Esophagus squamous epithelium (tissue), 5 donors: ENCODE data around the gene EYS. TPM values are rescaled to one million over a fixed set of nuclear protein-coding genes. Genes with fewer than 3 reads are reported as not detected.

ENCODE experiments used
- DNase-seq: peaks from one replicate; lab custom pipeline; 2025; lab: John Stamatoyannopoulos, UW
- H3K27ac ChIP-seq, 4 donors: fragments of 200-600 bp; sonication (generic); one replicate each; pipeline ENCODE4 v1.5.1; 2016 to 2019; ENCODE audit warnings: mild to moderate bottlenecking in 1 of 4
- H3K27me3 ChIP-seq, 4 donors: fragments of 200-600 bp; sonication (generic); 1 replicate in 3 of 4; 2 replicates in 1 of 4; pipeline versions ENCODE4 v1.5.1 to v1.6.0; 2017 to 2021; ENCODE audit warnings: antibody characterized with exemption in 1 of 4
- H3K36me3 ChIP-seq, 3 donors: fragments of 200-600 bp; sonication (generic); one replicate each; pipeline ENCODE4 v1.5.1; 2016 to 2019
- H3K4me1 ChIP-seq, 3 donors: fragments of 200-600 bp; sonication (generic); one replicate each; pipeline ENCODE4 v1.5.1; 2017 to 2019
- H3K4me3 ChIP-seq, 4 donors: fragments of 200-600 bp; sonication (generic); 1 replicate in 3 of 4; 2 replicates in 1 of 4; pipeline ENCODE4 v1.5.1; 2016 to 2019; ENCODE audit warnings: mild to moderate bottlenecking in 2 of 4, moderate library complexity in 1 of 4
- H3K9me3 ChIP-seq, 3 donors: fragments of 200-600 bp; sonication (generic); one replicate each; pipeline ENCODE4 v1.5.1; 2016 to 2019
- POLR2A ChIP-seq, 4 donors: fragments of 450-650 bp; IDR thresholded peaks; one replicate each; pipeline ENCODE4 v1.6.1; 2017; ENCODE audit warnings: antibody characterized with exemption in 4 of 4, mild to moderate bottlenecking in 4 of 4, moderate library complexity in 3 of 4
- WGBS, 2 donors: methylation state at CpG; one replicate each; pipeline ENCODE4 v1.1.5; 2018; 5-methylcytosine and 5-hydroxymethylcytosine counted together
- intact Hi-C: fragments of 100-400 bp; cut with DNase I; formaldehyde crosslinking; loops from one replicate; pipeline ENCODE4 v1.15.0; 2022
- total RNA-seq, 4 donors: library from RNA; depleted of rRNA; stranded (reverse); fragments of >200 nt; gene quantifications; one replicate each; pipeline ENCODE4 v1.1.0, GENCODE V29; 2016
- TF ChIP-seq, protein P1 (sequence below), 6 experiments: fragments of 450-650 bp in 4 of 6; fragments of 200-600 bp in 2 of 6; sonication (generic) in 2 of 6; IDR thresholded peaks; one replicate each; pipeline ENCODE4 v1.5.1; 2016 to 2019; ENCODE audit warnings: antibody characterized with exemption in 6 of 6, mild to moderate bottlenecking in 4 of 6, moderate library complexity in 4 of 6
- donor health status: DM: yes; HTN: yes; CAD: no.

The EYS gene
- total RNA-seq, 4 donors from 2014 or later = 0.87 TPM; not detected in 3

- Histone ChIP-seq H3K4me1 (no peaks in the 10 kb centered on the region), H3K36me3 (no peaks in the 10 kb centered on the region), H3K9me3 (no peaks in the 10 kb centered on the region), H3K4me3 (no peak overlapping the region), H3K27me3 (no peaks in the 10 kb centered on the region), H3K27ac (no peak overlapping the region)
- intact Hi-C loops = no loop called here
- WGBS, 2 donors = 74 to 80% methylated on average over 2 of the region's 2 CpGs
- no peak for DNase-seq
- TF ChIP-seq, protein P1, sequence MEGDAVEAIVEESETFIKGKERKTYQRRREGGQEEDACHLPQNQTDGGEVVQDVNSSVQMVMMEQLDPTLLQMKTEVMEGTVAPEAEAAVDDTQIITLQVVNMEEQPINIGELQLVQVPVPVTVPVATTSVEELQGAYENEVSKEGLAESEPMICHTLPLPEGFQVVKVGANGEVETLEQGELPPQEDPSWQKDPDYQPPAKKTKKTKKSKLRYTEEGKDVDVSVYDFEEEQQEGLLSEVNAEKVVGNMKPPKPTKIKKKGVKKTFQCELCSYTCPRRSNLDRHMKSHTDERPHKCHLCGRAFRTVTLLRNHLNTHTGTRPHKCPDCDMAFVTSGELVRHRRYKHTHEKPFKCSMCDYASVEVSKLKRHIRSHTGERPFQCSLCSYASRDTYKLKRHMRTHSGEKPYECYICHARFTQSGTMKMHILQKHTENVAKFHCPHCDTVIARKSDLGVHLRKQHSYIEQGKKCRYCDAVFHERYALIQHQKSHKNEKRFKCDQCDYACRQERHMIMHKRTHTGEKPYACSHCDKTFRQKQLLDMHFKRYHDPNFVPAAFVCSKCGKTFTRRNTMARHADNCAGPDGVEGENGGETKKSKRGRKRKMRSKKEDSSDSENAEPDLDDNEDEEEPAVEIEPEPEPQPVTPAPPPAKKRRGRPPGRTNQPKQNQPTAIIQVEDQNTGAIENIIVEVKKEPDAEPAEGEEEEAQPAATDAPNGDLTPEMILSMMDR (IDR thresholded peaks at IDR 0.05) = no peak
- TF ChIP-seq POLR2A (IDR thresholded peaks at IDR 0.05) = no peak
Observed at GRCh38 chr6:64497634-64498033, 1209.4 kb downstream of the EYS start.

DNA sequence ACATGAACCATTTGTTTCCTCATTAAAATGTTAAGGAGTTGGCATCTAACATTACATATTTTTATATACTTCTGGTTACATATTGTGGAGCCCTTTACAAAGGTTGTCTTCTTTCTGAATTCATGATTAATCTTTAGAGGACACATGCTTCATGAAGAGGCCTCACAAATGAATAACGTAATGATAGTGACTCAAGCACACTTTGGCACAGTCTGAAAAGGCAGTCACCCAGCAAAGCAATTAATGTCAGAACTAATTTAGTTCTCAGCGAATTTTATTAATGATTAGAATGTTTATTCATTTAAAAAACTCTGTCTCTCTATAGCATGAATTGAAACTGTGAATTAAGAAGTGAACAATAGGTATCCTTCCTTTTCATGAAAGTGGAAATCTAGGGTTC lies 1217.3 kb downstream of the EYS start:
- TF ChIP-seq POLR2A (IDR thresholded peaks at IDR 0.05) = no peak
- TF ChIP-seq, protein P1 (IDR thresholded peaks at IDR 0.05) = no peak
- Histone ChIP-seq H3K36me3 (no peaks in the 10 kb centered on the region), H3K27ac (no peak overlapping the region), H3K4me1 (no peaks in the 10 kb centered on the region), H3K9me3 (no peaks in the 10 kb centered on the region), H3K27me3 (no peaks in the 10 kb centered on the region), H3K4me3 (no peak overlapping the region)
- 32 to 33% methylated on average over 2 of the region's 2 CpGs for WGBS, 2 donors
- intact Hi-C loops = no loop called here
- no peak for DNase-seq

- no peak for TF ChIP-seq POLR2A (IDR thresholded peaks at IDR 0.05)
- TF ChIP-seq, protein P1 (IDR thresholded peaks at IDR 0.05) = no peak
- DNase-seq = no peak
- WGBS, 2 donors = 61 to 68% methylated on average over 3 of the region's 3 CpGs
- Histone ChIP-seq H3K27ac (no peak overlapping the region), H3K4me1 (no peaks in the 10 kb centered on the region), H3K9me3 (no peaks in the 10 kb centered on the region), H3K4me3 (no peak overlapping the region), H3K27me3 (no peaks in the 10 kb centered on the region), H3K36me3 (no peaks in the 10 kb centered on the region)
- intact Hi-C loops = no loop called here
Observed at GRCh38 chr6:64486578-64487351, 1220.3 kb downstream of the EYS start.

DNA sequence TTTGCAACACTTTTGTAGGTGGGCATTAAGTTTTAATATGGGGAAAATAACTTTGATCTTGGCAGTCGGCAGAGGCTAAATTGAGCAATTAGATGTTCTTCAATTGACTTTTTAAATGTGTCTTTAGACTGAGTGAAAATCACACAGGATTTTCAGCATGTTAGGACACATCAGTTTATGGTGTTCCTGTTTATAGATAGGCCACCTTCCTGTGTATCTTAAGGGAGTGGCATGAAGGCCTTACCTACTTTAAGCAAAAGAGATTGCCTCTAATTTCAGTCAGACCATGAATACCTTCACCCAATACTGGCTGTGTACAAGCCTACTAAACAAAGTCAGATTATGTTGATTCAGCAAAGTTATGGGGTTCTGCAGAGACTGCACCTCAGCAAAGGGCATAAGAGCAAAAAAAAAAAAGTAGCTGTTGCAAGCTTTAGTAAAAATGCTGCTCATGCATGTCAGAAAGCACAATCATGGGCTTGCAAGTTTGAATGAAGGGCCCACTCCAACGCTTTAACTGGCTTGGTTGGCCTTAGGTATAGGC lies 1223.0 kb downstream of the EYS start:
- no peaks in the 10 kb centered on the region for H3K36me3 ChIP-seq
- TF ChIP-seq, protein P1 (IDR thresholded peaks at IDR 0.05) = no peak
- TF ChIP-seq POLR2A (IDR thresholded peaks at IDR 0.05) = no peak
- 51 to 74% methylated on average over 2 of the region's 2 CpGs for WGBS, 2 donors

DNA sequence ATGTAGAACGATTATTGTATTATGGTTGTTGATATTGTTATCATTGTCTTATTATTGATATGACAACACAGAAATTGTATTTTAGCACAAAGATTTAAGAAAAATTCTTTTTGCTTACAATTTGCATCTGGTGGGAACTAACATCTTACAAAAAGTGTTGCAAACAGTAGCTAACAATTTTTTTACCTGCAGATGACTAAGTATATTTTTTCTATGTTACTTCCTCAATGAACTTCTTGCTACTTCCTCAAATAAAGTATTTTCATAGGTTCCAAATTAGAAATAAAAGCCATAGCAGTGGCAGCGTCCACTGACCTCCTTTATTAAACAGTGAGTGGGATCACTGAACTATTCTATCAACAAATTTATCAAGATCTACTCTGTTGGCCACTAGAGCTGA lies 1224.4 kb downstream of the EYS start:
- H3K27me3 ChIP-seq = no peaks in the 10 kb centered on the region
- WGBS, 2 donors = 46 to 57% methylated on average over 2 of the region's 2 CpGs
- H3K4me1 ChIP-seq = no peaks in the 10 kb centered on the region
- H3K4me3 ChIP-seq = no peak overlapping the region
- intact Hi-C loops = no loop called here
- no peak overlapping the region for H3K27ac ChIP-seq
- TF ChIP-seq POLR2A (IDR thresholded peaks at IDR 0.05) = no peak
- TF ChIP-seq, protein P1 (IDR thresholded peaks at IDR 0.05) = no peak
- no peaks in the 10 kb centered on the region for H3K36me3 ChIP-seq
- no peaks in the 10 kb centered on the region for H3K9me3 ChIP-seq
- DNase-seq = no peak

More for the DNA sequence above, 1223.0 kb downstream of the EYS start:
- Histone ChIP-seq H3K27ac (no peak overlapping the region), H3K27me3 (no peaks in the 10 kb centered on the region), H3K4me3 (no peak overlapping the region), H3K4me1 (no peaks in the 10 kb centered on the region), H3K9me3 (no peaks in the 10 kb centered on the region)
- intact Hi-C loops = no loop called here
- DNase-seq = no peak
